ENCODE data around the gene STAMBPL1. TPM values are rescaled to one million over a fixed set of nuclear protein-coding genes. Genes with fewer than 3 reads are reported as not detected.

STAMBPL1 gene
- total and polyA plus RNA-seq, 2 experiments from 2014 or later = 4.5 to 20.0 TPM

- Histone ChIP-seq H3K9me3 (ENCODE audit: low read depth) (no peaks in the 10 kb centered on the region), H3K36me3 (replicated peaks; ENCODE audit: insufficient read depth, low read depth) (no peaks in the 10 kb centered on the region), H2AFZ (no peak overlapping the region), H4K20me1 (ENCODE audit: insufficient read depth, poor library complexity, severe bottlenecking) (no peaks in the 10 kb centered on the region), H3K79me2 (no peaks in the 10 kb centered on the region), H3K27ac (no peak overlapping the region), H3K4me3 (no peak overlapping the region), H3K9me2 (replicated peaks; ENCODE audit: insufficient read depth) (no peaks in the 10 kb centered on the region), H3K27me3 (no peaks in the 10 kb centered on the region), H3K4me2 (no peak overlapping the region), H3K4me1 (ENCODE audit: insufficient read depth) (no peaks in the 10 kb centered on the region)
- DNase-seq (ENCODE audit: low spot score) = no peak
- WGBS (ENCODE audit: low lambda C conversion rate, missing lambda C conversion rate) = 62% methylated on average over 2 of the region's 2 CpGs
- TF ChIP-seq EZH2phosphoT487 (IDR thresholded peaks at IDR 0.05; ENCODE audit: low read depth, severe bottlenecking, unreplicated experiment) (no peak), EZH2 (IDR thresholded peaks at IDR 0.05; ENCODE audit: borderline replicate concordance) (no peak)
- TF ChIP-seq, protein P1, sequence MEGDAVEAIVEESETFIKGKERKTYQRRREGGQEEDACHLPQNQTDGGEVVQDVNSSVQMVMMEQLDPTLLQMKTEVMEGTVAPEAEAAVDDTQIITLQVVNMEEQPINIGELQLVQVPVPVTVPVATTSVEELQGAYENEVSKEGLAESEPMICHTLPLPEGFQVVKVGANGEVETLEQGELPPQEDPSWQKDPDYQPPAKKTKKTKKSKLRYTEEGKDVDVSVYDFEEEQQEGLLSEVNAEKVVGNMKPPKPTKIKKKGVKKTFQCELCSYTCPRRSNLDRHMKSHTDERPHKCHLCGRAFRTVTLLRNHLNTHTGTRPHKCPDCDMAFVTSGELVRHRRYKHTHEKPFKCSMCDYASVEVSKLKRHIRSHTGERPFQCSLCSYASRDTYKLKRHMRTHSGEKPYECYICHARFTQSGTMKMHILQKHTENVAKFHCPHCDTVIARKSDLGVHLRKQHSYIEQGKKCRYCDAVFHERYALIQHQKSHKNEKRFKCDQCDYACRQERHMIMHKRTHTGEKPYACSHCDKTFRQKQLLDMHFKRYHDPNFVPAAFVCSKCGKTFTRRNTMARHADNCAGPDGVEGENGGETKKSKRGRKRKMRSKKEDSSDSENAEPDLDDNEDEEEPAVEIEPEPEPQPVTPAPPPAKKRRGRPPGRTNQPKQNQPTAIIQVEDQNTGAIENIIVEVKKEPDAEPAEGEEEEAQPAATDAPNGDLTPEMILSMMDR (IDR thresholded peaks at IDR 0.05; ENCODE audit: poor library complexity) = no peak
Measured at GRCh38 chr10:88873757-88874156, 6.3 kb upstream of the STAMBPL1 start.

- Histone ChIP-seq H3K27me3 (no peaks in the 10 kb centered on the region), H3K9me2 (replicated peaks; ENCODE audit: insufficient read depth) (no peaks in the 10 kb centered on the region), H2AFZ (no peak overlapping the region), H3K4me1 (ENCODE audit: insufficient read depth) (peaks cover under 1% of the 10 kb centered on the region), H3K4me3 (no peak overlapping the region), H3K79me2 (no peaks in the 10 kb centered on the region), H3K9me3 (ENCODE audit: low read depth) (no peaks in the 10 kb centered on the region), H3K4me2 (no peak overlapping the region), H3K27ac (no peak overlapping the region), H3K36me3 (replicated peaks; ENCODE audit: insufficient read depth, low read depth) (no peaks in the 10 kb centered on the region), H4K20me1 (ENCODE audit: insufficient read depth, poor library complexity, severe bottlenecking) (no peaks in the 10 kb centered on the region)
- no peak for DNase-seq (ENCODE audit: low spot score)
- TF ChIP-seq, protein P1 (IDR thresholded peaks at IDR 0.05; ENCODE audit: poor library complexity) = no peak
- TF ChIP-seq EZH2phosphoT487 (IDR thresholded peaks at IDR 0.05; ENCODE audit: low read depth, severe bottlenecking, unreplicated experiment) (no peak), EZH2 (IDR thresholded peaks at IDR 0.05; ENCODE audit: borderline replicate concordance) (no peak)
- WGBS (ENCODE audit: low lambda C conversion rate, missing lambda C conversion rate) = 73% methylated on average over 2 of the region's 2 CpGs
Measured at GRCh38 chr10:88874281-88874680, 5.8 kb upstream of the STAMBPL1 start.

GRCh38 chr10:88875081-88875480, 5.0 kb upstream of the STAMBPL1 start:
- no peak overlapping the region for H3K27ac ChIP-seq
- H3K36me3 ChIP-seq (replicated peaks; ENCODE audit: insufficient read depth, low read depth) = no peaks in the 10 kb centered on the region
- H2AFZ ChIP-seq = no peak overlapping the region
- H3K9me3 ChIP-seq (ENCODE audit: low read depth) = no peaks in the 10 kb centered on the region
- H3K4me3 ChIP-seq = no peak overlapping the region
- peaks cover 6% of the 10 kb centered on the region for H3K4me1 ChIP-seq (ENCODE audit: insufficient read depth)
- no peaks in the 10 kb centered on the region for H3K79me2 ChIP-seq
- no peak for DNase-seq (ENCODE audit: low spot score)
- no peaks in the 10 kb centered on the region for H4K20me1 ChIP-seq (ENCODE audit: insufficient read depth, poor library complexity, severe bottlenecking)
- no peaks in the 10 kb centered on the region for H3K9me2 ChIP-seq (replicated peaks; ENCODE audit: insufficient read depth)
- H3K27me3 ChIP-seq = no peaks in the 10 kb centered on the region
- TF ChIP-seq EZH2 (IDR thresholded peaks at IDR 0.05; ENCODE audit: borderline replicate concordance) = no peak
- H3K4me2 ChIP-seq = no peak overlapping the region

DNA sequence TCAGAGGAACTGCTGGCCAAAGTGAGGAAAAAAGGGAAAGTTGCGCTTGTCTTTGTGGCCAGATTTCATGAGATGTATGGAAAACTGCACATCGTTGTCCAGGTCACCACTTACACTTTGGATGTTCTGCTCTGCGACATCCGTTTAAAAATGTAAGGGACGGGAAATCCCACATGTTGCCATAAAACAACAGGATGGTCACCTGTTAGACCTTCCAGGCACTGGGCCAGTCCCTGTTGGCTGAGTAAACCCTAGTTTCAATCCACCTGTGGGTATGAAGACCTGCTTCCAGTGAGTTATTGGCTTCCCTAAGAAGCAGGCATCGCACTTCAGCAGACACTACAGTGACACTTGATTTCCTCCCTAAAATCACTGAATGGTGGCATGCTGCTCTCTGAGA, 2.7 kb upstream of the STAMBPL1 start:
- Histone ChIP-seq H3K4me1 (ENCODE audit: insufficient read depth) (peaks cover 6% of the 10 kb centered on the region), H2AFZ (no peak overlapping the region), H4K20me1 (ENCODE audit: insufficient read depth, poor library complexity, severe bottlenecking) (no peaks in the 10 kb centered on the region), H3K36me3 (replicated peaks; ENCODE audit: insufficient read depth, low read depth) (no peaks in the 10 kb centered on the region), H3K4me2 (no peak overlapping the region), H3K9me3 (ENCODE audit: low read depth) (no peaks in the 10 kb centered on the region), H3K27ac (no peak overlapping the region), H3K9me2 (replicated peaks; ENCODE audit: insufficient read depth) (no peaks in the 10 kb centered on the region), H3K27me3 (no peaks in the 10 kb centered on the region), H3K79me2 (peaks cover 7% of the 10 kb centered on the region), H3K4me3 (no peak overlapping the region)
- TF ChIP-seq EZH2phosphoT487 (IDR thresholded peaks at IDR 0.05; ENCODE audit: low read depth, severe bottlenecking, unreplicated experiment) (no peak), EZH2 (IDR thresholded peaks at IDR 0.05; ENCODE audit: borderline replicate concordance) (no peak)
- TF ChIP-seq, protein P1 (IDR thresholded peaks at IDR 0.05; ENCODE audit: poor library complexity) = no peak
- WGBS (ENCODE audit: low lambda C conversion rate, missing lambda C conversion rate) = 97% methylated on average over 6 of the region's 6 CpGs
- DNase-seq (ENCODE audit: low spot score) = no peak
